Mammary epithelial cell (primary cell): ENCODE results near the gene INPP4B.

Experiments
- CTCF ChIP-seq, 2 donors: IDR thresholded peaks in 1 of 2; conservative IDR thresholded peaks in 1 of 2; 2 replicates each; pipeline ENCODE4 v1.5.1; 2011 to 2012; ENCODE audit warnings: inconsistent platforms in 2 of 2, low read length in 2 of 2, mild to moderate bottlenecking in 2 of 2, control low read depth in 1 of 2, low read depth in 1 of 2; ENCODE audit not compliant: insufficient read depth in 1 of 2; ENCODE audit errors: extremely low read depth in 1 of 2
- EZH2 ChIP-seq: IDR thresholded peaks from 2 replicates; pipeline ENCODE4 v1.6.1; 2012; ENCODE audit warnings: low read length, inconsistent platforms, borderline replicate concordance

- TF ChIP-seq CTCF (conservative IDR thresholded peaks at IDR 0.05 in 1 of 2, IDR thresholded peaks at IDR 0.05 in 1 of 2; ENCODE audit: extremely low read depth in 1 of 2, insufficient read depth in 1 of 2, low read depth in 1 of 2, low read length in 2 of 2) (no peak), EZH2 (no peak)
Observed at GRCh38 chr4:142781114-142781513, 65.0 kb downstream of the INPP4B start.
